Thyroid gland (tissue), 4 donors: Measurements from ENCODE around the gene LRRC8D. TPM values are rescaled to one million over a fixed set of nuclear protein-coding genes. Genes with fewer than 3 reads are reported as not detected.

Experiments used
- DNase-seq, 2 donors: peaks; one replicate each; pipeline ENCODE4 v3.0.0-alpha.2; 2019
- H3K27ac ChIP-seq, 3 donors: fragments of 200-600 bp; sonication (generic); 1 replicate in 2 of 3; 2 replicates in 1 of 3; pipeline ENCODE4 v1.5.1; 2016 to 2019; ENCODE audit warnings: mild to moderate bottlenecking in 1 of 3, moderate library complexity in 1 of 3
- H3K27me3 ChIP-seq: fragments of 200-600 bp; sonication (generic); one replicate; pipeline ENCODE4 v1.5.1; 2019
- H3K36me3 ChIP-seq, 2 donors: fragments of 200-600 bp; sonication (generic); one replicate each; pipeline ENCODE4 v1.5.1; 2016 to 2019
- H3K4me1 ChIP-seq, 2 donors: fragments of 200-600 bp; sonication (generic); one replicate each; pipeline ENCODE4 v1.5.1; 2017 to 2019
- H3K4me3 ChIP-seq, 3 donors: fragments of 200-600 bp; sonication (generic); replicated peaks in 1 of 3; 1 replicate in 2 of 3; 2 replicates in 1 of 3; pipeline ENCODE4 v1.5.1; 2016; ENCODE audit warnings: mild to moderate bottlenecking in 1 of 3
- H3K9me3 ChIP-seq: fragments of 200-600 bp; sonication (generic); one replicate; pipeline ENCODE4 v1.5.1; 2017
- POLR2A ChIP-seq, 2 donors: fragments of 450-650 bp; IDR thresholded peaks; one replicate each; pipeline ENCODE4 v1.6.1; 2017; ENCODE audit warnings: antibody characterized with exemption in 2 of 2, mild to moderate bottlenecking in 2 of 2, moderate library complexity in 1 of 2
- WGBS, 2 donors: methylation state at CpG; one replicate each; pipeline ENCODE4 v1.1.5; 2017; 5-methylcytosine and 5-hydroxymethylcytosine counted together
- intact Hi-C: fragments of 100-400 bp; cut with DNase I; formaldehyde crosslinking; loops from one replicate; pipeline ENCODE4 v1.15.1; 2023
- total RNA-seq, 4 donors: library from RNA; depleted of rRNA; stranded (reverse); fragments of >200 nt; gene quantifications; one replicate each; pipeline ENCODE4 v1.2.3, GENCODE V29; 2016
- TF ChIP-seq, protein P1 (sequence below), 6 experiments: fragments of 200-600 bp in 3 of 6; fragments of 450-650 bp in 3 of 6; sonication (generic) in 3 of 6; IDR thresholded peaks; one replicate each; pipeline ENCODE4 v1.5.1; 2016 to 2019; ENCODE audit warnings: antibody characterized with exemption in 6 of 6, mild to moderate bottlenecking in 2 of 6, inconsistent platforms in 1 of 6, moderate library complexity in 1 of 6

The LRRC8D gene
- total RNA-seq, 4 donors from 2014 or later = 21.1 to 46.7 (median 35.3) TPM

DNA sequence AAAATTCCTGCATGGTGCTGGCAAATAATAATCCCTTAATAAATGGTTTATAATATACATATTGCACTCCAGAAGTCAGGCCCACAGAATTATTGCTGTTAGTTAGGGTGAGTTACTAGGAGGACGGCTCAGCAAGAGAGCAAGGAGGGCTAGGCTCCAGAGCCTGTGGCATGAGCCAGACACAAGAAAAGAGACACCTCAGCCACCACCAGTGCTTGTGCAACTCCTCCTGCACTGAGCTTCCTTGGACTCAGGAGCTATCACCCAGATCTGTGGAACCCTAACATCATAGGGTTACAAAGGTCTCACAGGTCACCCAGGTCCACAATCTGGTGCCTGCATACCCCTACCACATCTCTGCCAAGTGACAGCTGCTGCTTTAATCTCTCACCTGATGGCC is 12.8 kb upstream of the LRRC8D start:
- Histone ChIP-seq H3K4me3 (no peak overlapping the region), H3K27ac (no peak overlapping the region), H3K4me1 (no peaks in the 10 kb centered on the region), H3K36me3 (no peaks in the 10 kb centered on the region), H3K27me3 (no peaks in the 10 kb centered on the region), H3K9me3 (no peaks in the 10 kb centered on the region)
- no peak for DNase-seq
- 100% methylated on average over 1 of the region's 1 CpG for WGBS, 2 donors
- intact Hi-C loops = loop anchor here (2.0 to 10.0 kb wide), 2 partner anchors 147 to 179 kb away; no protein-coding TSS in a partner anchor
- TF ChIP-seq POLR2A (IDR thresholded peaks at IDR 0.05) = no peak
- TF ChIP-seq, protein P1, sequence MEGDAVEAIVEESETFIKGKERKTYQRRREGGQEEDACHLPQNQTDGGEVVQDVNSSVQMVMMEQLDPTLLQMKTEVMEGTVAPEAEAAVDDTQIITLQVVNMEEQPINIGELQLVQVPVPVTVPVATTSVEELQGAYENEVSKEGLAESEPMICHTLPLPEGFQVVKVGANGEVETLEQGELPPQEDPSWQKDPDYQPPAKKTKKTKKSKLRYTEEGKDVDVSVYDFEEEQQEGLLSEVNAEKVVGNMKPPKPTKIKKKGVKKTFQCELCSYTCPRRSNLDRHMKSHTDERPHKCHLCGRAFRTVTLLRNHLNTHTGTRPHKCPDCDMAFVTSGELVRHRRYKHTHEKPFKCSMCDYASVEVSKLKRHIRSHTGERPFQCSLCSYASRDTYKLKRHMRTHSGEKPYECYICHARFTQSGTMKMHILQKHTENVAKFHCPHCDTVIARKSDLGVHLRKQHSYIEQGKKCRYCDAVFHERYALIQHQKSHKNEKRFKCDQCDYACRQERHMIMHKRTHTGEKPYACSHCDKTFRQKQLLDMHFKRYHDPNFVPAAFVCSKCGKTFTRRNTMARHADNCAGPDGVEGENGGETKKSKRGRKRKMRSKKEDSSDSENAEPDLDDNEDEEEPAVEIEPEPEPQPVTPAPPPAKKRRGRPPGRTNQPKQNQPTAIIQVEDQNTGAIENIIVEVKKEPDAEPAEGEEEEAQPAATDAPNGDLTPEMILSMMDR (IDR thresholded peaks at IDR 0.05) = no peak

DNA sequence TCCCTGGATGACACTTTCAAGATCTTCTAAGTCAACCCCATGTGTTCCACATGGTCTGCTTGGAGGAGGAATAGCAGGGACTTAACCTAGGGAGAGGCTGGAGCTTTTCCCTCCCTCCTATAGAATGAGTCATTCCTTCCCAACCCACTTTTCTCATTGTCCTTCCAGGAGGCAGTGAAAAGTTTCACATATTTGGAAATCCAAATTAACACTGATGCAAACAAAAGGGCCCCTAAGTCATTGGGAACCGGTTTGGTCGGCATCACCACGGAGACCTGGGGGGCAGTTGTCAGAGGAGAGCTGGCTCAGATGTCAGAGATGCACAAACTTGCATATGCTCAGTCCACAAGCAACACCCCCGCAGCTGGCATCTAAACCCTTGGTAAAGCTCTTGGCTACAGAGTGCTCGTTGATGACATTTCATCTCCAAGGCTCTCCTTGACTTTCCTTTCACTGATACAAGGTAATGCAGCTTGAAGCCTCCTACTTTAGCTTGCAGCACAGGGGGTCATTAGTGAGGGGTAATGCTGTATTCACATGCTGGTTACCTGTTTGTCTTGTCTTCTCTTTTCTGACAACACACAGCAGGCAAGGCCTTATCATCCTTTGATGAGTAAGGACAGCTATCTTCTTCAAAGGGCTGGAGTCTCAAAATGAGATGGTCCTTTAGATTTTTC is 12.3 kb upstream of the LRRC8D start:
- no peak for DNase-seq
- H3K27me3 ChIP-seq = no peaks in the 10 kb centered on the region
- H3K9me3 ChIP-seq = no peaks in the 10 kb centered on the region
- 33 to 39% methylated on average over 5 of the region's 5 CpGs for WGBS, 2 donors
- H3K27ac ChIP-seq = no peak overlapping the region
- no peaks in the 10 kb centered on the region for H3K36me3 ChIP-seq
- intact Hi-C loops = loop anchor here (10.0 kb wide), 1 partner anchor 146 kb away; no protein-coding TSS in a partner anchor
- H3K4me3 ChIP-seq = no peak overlapping the region
- H3K4me1 ChIP-seq = no peaks in the 10 kb centered on the region
- TF ChIP-seq POLR2A (IDR thresholded peaks at IDR 0.05) = no peak
- TF ChIP-seq, protein P1 (IDR thresholded peaks at IDR 0.05) = no peak

DNA sequence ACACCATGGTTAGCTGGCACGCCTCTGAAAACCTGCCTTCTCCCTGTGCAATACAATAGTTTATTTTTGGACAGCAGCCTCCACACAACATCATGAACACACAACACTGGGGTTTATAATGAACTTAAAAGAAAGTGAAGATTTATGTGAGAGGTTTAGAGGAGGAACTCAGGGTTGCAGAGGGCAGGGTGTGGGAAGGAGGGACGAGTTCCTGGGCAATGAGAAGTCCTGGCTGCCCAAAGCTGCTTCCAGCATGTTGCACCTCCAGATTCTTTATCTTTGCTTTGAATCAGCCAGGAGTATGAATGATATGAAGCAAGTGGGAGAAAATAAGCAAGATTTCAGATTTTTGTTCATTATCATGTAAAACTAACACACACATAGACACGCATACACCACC is 11.3 kb upstream of the LRRC8D start:
- Histone ChIP-seq H3K36me3 (no peaks in the 10 kb centered on the region), H3K9me3 (no peaks in the 10 kb centered on the region), H3K4me3 (no peak overlapping the region), H3K4me1 (no peaks in the 10 kb centered on the region), H3K27ac (no peak overlapping the region), H3K27me3 (no peaks in the 10 kb centered on the region)
- WGBS, 2 donors = 87 to 90% methylated on average over 3 of the region's 3 CpGs
- TF ChIP-seq POLR2A (IDR thresholded peaks at IDR 0.05) = no peak
- TF ChIP-seq, protein P1 (IDR thresholded peaks at IDR 0.05) = no peak
- intact Hi-C loops = loop anchor here (10.0 kb wide), 1 partner anchor 145 kb away; no protein-coding TSS in a partner anchor
- DNase-seq = no peak

DNA sequence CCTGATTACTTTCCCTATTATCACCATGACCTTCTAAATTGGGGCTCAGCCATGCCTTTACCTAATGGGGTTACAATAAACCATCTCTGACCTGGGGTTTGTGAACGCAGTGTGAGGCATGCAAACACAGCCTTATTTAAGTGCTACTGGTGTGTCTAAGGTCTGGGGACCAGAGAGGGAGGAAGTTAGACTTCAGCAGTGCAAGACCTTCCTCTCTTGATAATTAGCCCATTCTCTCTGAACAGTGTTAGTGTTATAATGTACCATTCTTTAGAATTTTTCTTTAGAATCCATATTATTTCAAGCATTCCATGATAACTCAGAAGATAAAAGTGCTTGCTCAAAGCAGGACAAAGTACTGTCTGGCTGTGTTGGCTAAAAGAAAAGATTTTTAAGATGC is 10.5 kb upstream of the LRRC8D start:
- WGBS, 2 donors = 75 to 82% methylated on average over 1 of the region's 1 CpG
- intact Hi-C loops = no loop called here
- Histone ChIP-seq H3K9me3 (no peaks in the 10 kb centered on the region), H3K4me3 (no peak overlapping the region), H3K27me3 (no peaks in the 10 kb centered on the region), H3K4me1 (no peaks in the 10 kb centered on the region), H3K27ac (no peak overlapping the region), H3K36me3 (no peaks in the 10 kb centered on the region)
- DNase-seq = no peak
- TF ChIP-seq, protein P1 (IDR thresholded peaks at IDR 0.05) = no peak
- no peak for TF ChIP-seq POLR2A (IDR thresholded peaks at IDR 0.05)

DNA sequence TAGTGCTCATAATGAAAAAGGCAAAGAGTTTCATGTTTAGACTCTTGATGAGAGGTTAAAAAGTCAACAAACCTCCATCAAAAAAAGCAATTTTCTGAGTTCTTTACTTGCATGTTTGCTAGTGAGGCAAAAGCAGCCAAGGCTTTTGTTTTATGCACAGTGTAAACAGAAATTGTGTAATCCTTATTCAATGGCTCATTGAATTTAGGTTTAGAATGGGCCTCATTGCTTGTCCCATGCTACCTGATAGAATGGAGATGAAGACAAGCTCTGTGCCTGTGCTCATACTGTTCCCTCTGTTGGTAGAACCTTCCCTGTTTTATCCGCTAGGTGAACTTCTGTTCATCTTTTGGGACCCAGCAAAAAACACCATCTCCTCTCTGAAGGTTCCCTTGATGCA is 10.0 kb upstream of the LRRC8D start:
- 89 to 97% methylated on average over 1 of the region's 1 CpG for WGBS, 2 donors
- no peak for DNase-seq
- intact Hi-C loops = no loop called here
- H3K27ac ChIP-seq = no peak overlapping the region
- H3K4me1 ChIP-seq = no peaks in the 10 kb centered on the region
- H3K4me3 ChIP-seq = no peak overlapping the region
- H3K27me3 ChIP-seq = no peaks in the 10 kb centered on the region
- TF ChIP-seq, protein P1 (IDR thresholded peaks at IDR 0.05) = no peak
- TF ChIP-seq POLR2A (IDR thresholded peaks at IDR 0.05) = no peak
- H3K36me3 ChIP-seq = no peaks in the 10 kb centered on the region
- no peaks in the 10 kb centered on the region for H3K9me3 ChIP-seq
